Measurements from ENCODE around the gene KCNK17.

KCNK17 gene

GRCh38 chr6:39263303-39264037 lies 50.7 kb downstream of the KCNK17 start:
- DNase-seq = no peak

GRCh38 chr6:39261751-39262150 lies 52.5 kb downstream of the KCNK17 start:
- no peak for DNase-seq

GRCh38 chr6:39260953-39261352 lies 53.3 kb downstream of the KCNK17 start:
- no peak for DNase-seq

- DNase-seq = no peak
Measured at GRCh38 chr6:39260456-39260855, 53.8 kb downstream of the KCNK17 start.

GRCh38 chr6:39256294-39256940 lies 57.8 kb downstream of the KCNK17 start:
- no peak for DNase-seq

- no peak for DNase-seq
Measured at GRCh38 chr6:39254999-39255535, 59.2 kb downstream of the KCNK17 start.

GRCh38 chr6:39251406-39251805 lies 62.8 kb downstream of the KCNK17 start:
- DNase-seq = no peak

GRCh38 chr6:39250507-39250906 lies 63.7 kb downstream of the KCNK17 start:
- no peak for DNase-seq

GRCh38 chr6:39249278-39249677 lies 64.9 kb downstream of the KCNK17 start:
- no peak for DNase-seq

Data from stimulated activated CD4-positive, alpha-beta T cell treated with anti-CD3 and anti-CD28 coated beads, Interleukin-2, amount 100 ng/mL, for 48 hours (primary cell).